Gastrocnemius medialis (tissue), 4 donors: ENCODE data around the gene GHSR. TPM values are rescaled to one million over a fixed set of nuclear protein-coding genes. Genes with fewer than 3 reads are reported as not detected.

Experiments used
- ATAC-seq, 2 donors: fragments of 150-250 bp; one replicate each; pipeline ENCODE4 v1.9.1; 2016
- DNase-seq, 2 donors: peaks; one replicate each; pipeline ENCODE4 v3.0.0-alpha.2; 2019
- H3K27ac ChIP-seq, 4 donors: fragments of 200-600 bp; sonication (generic); 1 replicate in 1 of 4; 2 replicates in 3 of 4; pipeline ENCODE4 v1.5.1; 2016 to 2018; ENCODE audit warnings: mild to moderate bottlenecking in 2 of 4, moderate library complexity in 1 of 4
- H3K27me3 ChIP-seq, 3 donors: fragments of 200-600 bp; sonication (generic) in 2 of 3; 1 replicate in 1 of 3; 2 replicates in 2 of 3; pipeline versions ENCODE4 v1.5.1 to v1.6.0; 2016 to 2019; ENCODE audit warnings: mild to moderate bottlenecking in 1 of 3, moderate library complexity in 1 of 3
- H3K36me3 ChIP-seq, 2 donors: fragments of 200-600 bp; sonication (generic) in 1 of 2; one replicate each; pipeline ENCODE4 v1.5.1; 2017 to 2018
- H3K4me1 ChIP-seq, 2 donors: fragments of 200-600 bp; sonication (generic) in 1 of 2; one replicate each; pipeline ENCODE4 v1.5.1; 2016 to 2017; ENCODE audit warnings: mild to moderate bottlenecking in 2 of 2
- H3K4me3 ChIP-seq, 4 donors: fragments of 200-600 bp; sonication (generic) in 3 of 4; 1 replicate in 1 of 4; 2 replicates in 3 of 4; pipeline ENCODE4 v1.5.1; 2016 to 2019; ENCODE audit warnings: mild to moderate bottlenecking in 2 of 4
- H3K9me3 ChIP-seq, 3 donors: fragments of 200-600 bp; sonication (generic) in 2 of 3; 1 replicate in 1 of 3; 2 replicates in 2 of 3; pipeline ENCODE4 v1.5.1; 2016 to 2019
- POLR2A ChIP-seq, 2 donors: fragments of 450-650 bp; IDR thresholded peaks; one replicate each; pipeline ENCODE4 v1.6.1; 2017; ENCODE audit warnings: antibody characterized with exemption in 2 of 2, mild to moderate bottlenecking in 2 of 2, moderate library complexity in 2 of 2
- in situ Hi-C, 4 donors: fragments of 200-750 bp; cut with MboI; loops; one replicate each; pipeline versions ENCODE4 v1.15.0 to v1.8.0; 2017; ENCODE audit warnings: low sequenced_read_pairs in 4 of 4
- intact Hi-C: fragments of 100-400 bp; cut with DNase I; formaldehyde crosslinking; loops from one replicate; pipeline ENCODE4 v1.15.1; 2023; ENCODE audit warnings: low total_unique reads
- total RNA-seq, 4 donors: library from RNA; depleted of rRNA; stranded (reverse); fragments of >200 nt; gene quantifications; one replicate each; pipeline versions ENCODE4 v1.1.0 to v1.2.3, GENCODE V29; 2016
- TF ChIP-seq, protein P1 (sequence below), 5 experiments: fragments of 450-650 bp in 3 of 5; fragments of 200-600 bp in 2 of 5; sonication (generic) in 2 of 5; IDR thresholded peaks in 4 of 5; conservative IDR thresholded peaks in 1 of 5; 1 replicate in 4 of 5; 2 replicates in 1 of 5; pipeline ENCODE4 v1.5.1; 2016 to 2019; ENCODE audit warnings: antibody characterized with exemption in 5 of 5, mild to moderate bottlenecking in 3 of 5, moderate library complexity in 3 of 5

Gene GHSR
- total RNA-seq, 4 donors from 2014 or later, result not detected

DNA sequence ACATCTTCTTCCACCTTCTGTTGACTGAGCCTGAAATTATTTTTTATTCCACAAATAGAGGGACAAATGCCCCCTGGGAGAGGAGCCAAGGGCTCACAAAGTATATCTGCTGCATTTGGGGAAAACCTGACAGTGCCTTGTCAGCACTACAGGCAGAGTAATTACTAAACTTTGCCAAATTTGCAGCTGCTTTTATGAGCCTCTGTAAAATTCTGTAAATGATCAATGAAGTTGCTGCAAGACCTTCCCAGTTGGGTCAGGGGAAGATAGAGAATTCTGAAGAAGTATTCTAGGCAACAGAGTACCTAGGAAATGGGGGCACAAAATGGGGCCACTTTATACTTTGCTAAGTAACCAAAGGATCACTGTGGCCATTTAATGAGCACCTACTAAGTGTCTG lies 10.5 kb downstream of the GHSR start:
- Histone ChIP-seq H3K4me3 (no peak overlapping the region), H3K27me3 (no peaks in the 10 kb centered on the region), H3K9me3 (no peaks in the 10 kb centered on the region), H3K36me3 (no peaks in the 10 kb centered on the region), H3K4me1 (no peaks in the 10 kb centered on the region), H3K27ac (no peak overlapping the region)
- ATAC-seq (no peak), DNase-seq (no peak)
- intact Hi-C loops, result no loop called here
- in situ Hi-C loops, result no loop called here
- TF ChIP-seq POLR2A (IDR thresholded peaks at IDR 0.05), result no peak
- TF ChIP-seq, protein P1, sequence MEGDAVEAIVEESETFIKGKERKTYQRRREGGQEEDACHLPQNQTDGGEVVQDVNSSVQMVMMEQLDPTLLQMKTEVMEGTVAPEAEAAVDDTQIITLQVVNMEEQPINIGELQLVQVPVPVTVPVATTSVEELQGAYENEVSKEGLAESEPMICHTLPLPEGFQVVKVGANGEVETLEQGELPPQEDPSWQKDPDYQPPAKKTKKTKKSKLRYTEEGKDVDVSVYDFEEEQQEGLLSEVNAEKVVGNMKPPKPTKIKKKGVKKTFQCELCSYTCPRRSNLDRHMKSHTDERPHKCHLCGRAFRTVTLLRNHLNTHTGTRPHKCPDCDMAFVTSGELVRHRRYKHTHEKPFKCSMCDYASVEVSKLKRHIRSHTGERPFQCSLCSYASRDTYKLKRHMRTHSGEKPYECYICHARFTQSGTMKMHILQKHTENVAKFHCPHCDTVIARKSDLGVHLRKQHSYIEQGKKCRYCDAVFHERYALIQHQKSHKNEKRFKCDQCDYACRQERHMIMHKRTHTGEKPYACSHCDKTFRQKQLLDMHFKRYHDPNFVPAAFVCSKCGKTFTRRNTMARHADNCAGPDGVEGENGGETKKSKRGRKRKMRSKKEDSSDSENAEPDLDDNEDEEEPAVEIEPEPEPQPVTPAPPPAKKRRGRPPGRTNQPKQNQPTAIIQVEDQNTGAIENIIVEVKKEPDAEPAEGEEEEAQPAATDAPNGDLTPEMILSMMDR (IDR thresholded peaks at IDR 0.05 in 4 of 5, conservative IDR thresholded peaks at IDR 0.05 in 1 of 5), result no peak

DNA sequence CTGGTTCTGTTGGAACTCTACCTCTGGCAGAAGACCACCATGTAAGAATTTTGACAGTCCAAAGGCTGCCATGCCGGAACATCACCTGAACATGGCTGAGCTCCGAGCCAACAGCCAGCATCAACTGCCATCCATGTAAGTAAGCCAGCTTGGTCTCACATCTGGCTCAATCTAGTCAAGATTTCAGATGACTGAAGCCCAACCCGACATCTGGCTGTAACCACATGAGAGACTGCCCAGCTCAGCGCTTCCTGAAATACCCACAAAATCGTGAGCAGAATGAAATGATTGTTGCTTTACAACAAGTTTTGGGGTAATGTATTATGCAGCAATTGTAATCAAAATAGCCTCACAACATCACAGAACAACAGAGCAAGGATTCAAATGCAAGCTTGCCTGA lies 32.9 kb downstream of the GHSR start:
- peaks cover 0 to 4% (median 0%) of the 10 kb centered on the region in 3 donors for H3K9me3 ChIP-seq
- intact Hi-C loops (no loop called here), in situ Hi-C loops (no loop called here)
- H3K36me3 ChIP-seq, result no peaks in the 10 kb centered on the region
- no peak overlapping the region for H3K4me3 ChIP-seq
- TF ChIP-seq POLR2A (IDR thresholded peaks at IDR 0.05), result no peak
- TF ChIP-seq, protein P1 (IDR thresholded peaks at IDR 0.05 in 4 of 5, conservative IDR thresholded peaks at IDR 0.05 in 1 of 5), result no peak
- H3K4me1 ChIP-seq, result no peaks in the 10 kb centered on the region
- no peak for ATAC-seq
- no peak for DNase-seq
- no peaks in the 10 kb centered on the region for H3K27me3 ChIP-seq
- H3K27ac ChIP-seq, result no peak overlapping the region

DNA sequence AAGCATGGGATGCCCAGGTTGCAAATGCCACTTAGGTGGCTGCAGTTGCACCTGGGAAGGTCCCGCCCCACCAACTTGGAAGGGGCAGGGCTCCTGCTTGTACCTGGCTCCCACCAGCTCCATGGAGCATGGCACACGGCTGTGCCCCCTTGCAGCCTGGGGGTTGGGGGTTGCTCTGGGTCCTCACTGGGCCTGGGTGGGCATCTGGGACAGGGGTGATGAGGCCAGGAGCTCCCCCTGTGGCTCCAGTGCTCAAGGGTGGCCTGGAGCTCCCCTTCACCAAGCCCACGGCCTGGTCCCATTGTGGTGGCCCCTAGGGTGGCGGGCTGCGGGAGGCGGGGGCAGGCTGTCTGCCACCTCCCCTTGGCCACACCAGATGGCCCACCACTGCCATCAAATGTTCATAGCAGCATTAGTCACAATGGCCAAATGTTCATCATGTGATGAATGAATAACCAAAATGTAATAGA lies 36.7 kb downstream of the GHSR start:
- ATAC-seq (no peak), DNase-seq (no peak)
- Histone ChIP-seq H3K9me3 (no peaks in the 10 kb centered on the region), H3K4me1 (no peaks in the 10 kb centered on the region), H3K36me3 (no peaks in the 10 kb centered on the region), H3K4me3 (no peak overlapping the region), H3K27ac (no peak overlapping the region), H3K27me3 (no peaks in the 10 kb centered on the region)
- in situ Hi-C loops (no loop called here), intact Hi-C loops (no loop called here)
- TF ChIP-seq POLR2A (IDR thresholded peaks at IDR 0.05), result no peak
- TF ChIP-seq, protein P1 (IDR thresholded peaks at IDR 0.05 in 4 of 5, conservative IDR thresholded peaks at IDR 0.05 in 1 of 5), result no peak

DNA sequence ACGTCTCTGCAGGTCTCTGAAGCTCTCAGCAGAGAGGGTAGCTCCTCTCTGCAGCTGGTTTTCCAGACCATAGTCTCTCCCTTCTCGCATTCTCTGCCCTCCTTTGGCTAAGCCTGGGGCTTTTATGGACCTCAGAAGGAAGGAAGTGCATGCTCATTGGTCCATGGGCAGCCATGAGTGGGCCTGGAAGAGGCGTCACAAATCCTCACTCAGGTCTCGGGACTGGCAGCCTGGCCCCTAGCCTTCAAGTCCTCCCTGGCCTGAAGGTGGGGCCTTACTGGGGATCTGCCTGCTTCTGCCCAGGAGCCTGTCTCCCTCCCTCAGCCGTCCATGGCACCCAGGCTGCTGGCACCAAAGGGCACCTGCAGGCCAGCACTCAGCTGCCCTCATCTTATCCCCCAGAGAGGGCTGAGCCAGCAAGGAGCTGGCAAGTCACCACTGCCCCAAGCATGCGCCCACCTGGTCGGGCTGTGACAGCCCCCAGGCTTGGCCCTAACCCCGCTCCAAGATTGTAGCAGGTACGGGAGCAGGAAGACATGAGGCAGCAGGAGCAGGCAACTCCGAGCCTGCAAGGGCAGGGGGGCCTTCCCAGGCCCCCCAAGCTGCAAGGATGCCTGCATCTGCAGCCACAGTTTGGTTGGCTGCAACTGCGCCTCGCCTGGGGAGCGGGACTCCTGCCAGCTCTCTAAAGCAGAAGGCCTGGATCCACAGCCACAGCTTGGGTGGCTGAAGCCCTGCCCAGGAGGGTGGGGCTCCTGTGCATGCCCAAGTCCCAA lies 37.4 kb downstream of the GHSR start:
- DNase-seq (no peak), ATAC-seq (peak; percentile 16 to 23)
- no peak overlapping the region for H3K4me3 ChIP-seq
- intact Hi-C loops, result no loop called here
- H3K9me3 ChIP-seq, result no peaks in the 10 kb centered on the region
- no peaks in the 10 kb centered on the region for H3K4me1 ChIP-seq
- no peaks in the 10 kb centered on the region for H3K27me3 ChIP-seq
- no peaks in the 10 kb centered on the region for H3K36me3 ChIP-seq
- in situ Hi-C loops, result no loop called here
- H3K27ac ChIP-seq, result no peak overlapping the region
- no peak for TF ChIP-seq POLR2A (IDR thresholded peaks at IDR 0.05)
- TF ChIP-seq, protein P1 (IDR thresholded peaks at IDR 0.05 in 4 of 5, conservative IDR thresholded peaks at IDR 0.05 in 1 of 5), result no peak
